ENCODE measurements around the gene SCLY.

DNA sequence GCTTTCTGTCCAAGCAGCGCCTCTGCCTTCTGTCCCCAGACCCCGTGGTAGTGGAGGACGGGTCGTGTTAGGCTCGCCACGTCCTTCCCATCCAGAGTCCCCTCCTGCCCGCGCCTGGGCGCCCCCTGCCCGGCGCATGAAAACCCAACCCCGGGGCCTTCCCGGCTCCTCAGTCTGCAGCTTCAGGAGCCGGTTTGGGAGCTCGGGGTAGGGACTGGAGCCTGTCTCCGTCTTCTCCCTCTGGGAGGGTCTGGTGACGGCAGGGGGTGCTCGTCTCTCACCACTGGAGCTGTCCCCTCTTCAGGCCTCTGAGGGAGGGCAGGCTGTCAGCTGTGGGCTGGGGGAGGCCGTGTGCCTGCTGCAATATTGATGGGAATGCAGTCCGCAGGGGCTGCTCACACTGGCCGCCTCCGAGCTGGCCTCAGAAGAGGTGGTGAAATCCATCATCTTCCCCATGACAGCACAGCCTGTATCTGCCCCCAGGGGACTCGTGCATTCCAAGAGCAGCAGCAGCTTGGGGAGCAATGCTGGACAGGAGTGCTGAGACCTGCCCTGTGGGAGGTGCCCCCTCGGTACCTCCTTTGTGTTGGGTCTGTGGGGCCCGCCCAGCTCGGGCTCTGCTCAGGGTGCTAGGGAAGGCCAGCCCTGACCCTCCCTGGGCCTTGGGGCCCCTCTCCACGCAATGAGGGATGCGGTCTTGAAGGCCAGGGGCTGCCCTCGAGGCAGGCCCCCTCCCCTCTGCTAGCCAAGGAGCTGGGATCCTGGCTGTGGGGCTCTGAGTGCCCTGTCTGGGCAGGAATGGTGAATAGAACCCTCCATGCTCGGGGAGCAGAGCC is 59.9 kb downstream of the SCLY start:
- TF ChIP-seq CTCF (conservative IDR thresholded peaks at IDR 0.05; ENCODE audit: low read length) (no peak), EZH2phosphoT487 (IDR thresholded peaks at IDR 0.05; ENCODE audit: borderline replicate concordance) (no peak)
